ENCODE results near the gene TTLL11.
A peak's percentile ranks its signal among the peaks of the same experiment; 100 is the strongest.
"Not testable (repeated sequence)": the region's sequence is repeated elsewhere in the genome, so short reads cannot be mapped to it uniquely, and the experiment has no call there.

Gene TTLL11

DNA sequence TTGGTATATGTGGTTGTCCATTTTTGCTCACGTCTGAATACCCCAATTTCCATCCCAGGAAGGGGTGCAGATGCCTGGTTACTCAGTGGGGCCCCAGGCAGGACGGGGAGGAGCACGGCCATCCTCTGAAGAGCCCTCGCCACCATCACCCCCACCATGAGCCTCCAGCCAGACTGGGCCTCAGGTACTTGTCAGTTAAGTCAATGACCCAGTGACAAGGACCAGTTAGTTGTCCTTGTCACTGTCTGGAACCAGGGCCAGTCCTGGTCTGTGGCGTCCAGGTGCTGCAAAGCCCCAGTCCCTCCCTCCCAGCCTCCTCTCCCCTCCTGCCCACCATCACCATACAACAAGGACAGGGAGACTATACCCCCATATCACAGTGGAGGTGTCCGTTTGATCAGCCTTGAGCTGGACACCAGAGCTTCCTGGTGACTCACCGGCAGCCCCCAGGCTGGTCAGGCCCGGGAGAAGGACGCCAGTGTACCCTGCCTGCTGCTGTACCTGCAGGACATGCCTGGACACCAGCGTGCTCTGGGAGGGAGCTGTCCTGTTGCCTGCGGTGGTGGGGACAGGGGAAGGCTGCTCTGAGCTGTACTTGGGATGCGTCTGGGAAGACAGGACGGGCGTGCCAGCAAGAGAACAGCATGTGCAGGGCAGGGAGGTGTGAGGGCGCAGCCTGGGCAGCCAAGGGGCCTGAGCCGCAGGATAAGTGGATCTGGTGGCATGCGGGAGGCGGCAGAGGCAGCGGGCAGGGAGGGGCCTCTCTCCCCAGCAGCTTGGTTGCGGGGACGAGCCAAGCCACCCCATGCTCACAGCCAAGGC lies 32.6 kb upstream of the TTLL11 start:
- DNase-seq (ENCODE audit: low read depth): no peak

DNA sequence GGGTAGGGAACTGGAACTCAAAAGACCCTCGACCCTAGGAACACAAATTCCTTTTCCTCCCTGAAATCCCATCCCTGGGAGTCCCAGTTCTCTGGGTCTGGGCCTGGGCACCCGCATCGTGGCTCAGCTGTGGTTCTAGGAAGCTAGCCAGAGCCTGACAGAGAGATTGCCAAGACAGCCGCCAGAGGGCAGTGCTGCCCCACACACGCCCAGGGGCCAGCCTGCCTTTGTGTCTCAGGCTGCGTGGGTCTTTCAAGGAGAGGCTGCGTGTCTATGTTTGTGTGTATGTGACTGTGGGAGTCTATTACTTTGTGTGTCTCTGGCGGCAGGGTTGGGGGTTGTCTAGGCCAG lies 32.0 kb upstream of the TTLL11 start:
- peak; percentile 62 for DNase-seq (ENCODE audit: low read depth)

DNA sequence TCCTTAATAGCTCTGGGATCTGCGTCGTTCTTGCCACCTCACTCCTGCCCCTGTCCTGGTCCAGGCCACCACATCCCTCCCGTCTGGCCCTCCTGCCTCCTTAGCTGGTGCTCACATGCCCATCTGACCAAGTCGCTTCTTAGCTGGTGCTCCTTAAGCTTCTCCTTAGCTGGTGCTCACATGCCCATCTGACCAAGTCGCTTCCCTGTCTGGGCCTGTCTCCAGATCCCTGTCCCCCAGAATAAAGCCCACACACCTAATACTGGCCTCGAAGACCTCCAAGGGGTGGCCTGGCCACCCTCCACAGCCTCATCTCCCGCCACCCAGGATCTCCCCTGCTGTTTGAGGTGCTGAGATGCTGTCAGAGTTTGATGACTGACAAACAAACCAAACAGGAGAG lies 31.4 kb upstream of the TTLL11 start:
- no peak for DNase-seq (ENCODE audit: low read depth)

DNA sequence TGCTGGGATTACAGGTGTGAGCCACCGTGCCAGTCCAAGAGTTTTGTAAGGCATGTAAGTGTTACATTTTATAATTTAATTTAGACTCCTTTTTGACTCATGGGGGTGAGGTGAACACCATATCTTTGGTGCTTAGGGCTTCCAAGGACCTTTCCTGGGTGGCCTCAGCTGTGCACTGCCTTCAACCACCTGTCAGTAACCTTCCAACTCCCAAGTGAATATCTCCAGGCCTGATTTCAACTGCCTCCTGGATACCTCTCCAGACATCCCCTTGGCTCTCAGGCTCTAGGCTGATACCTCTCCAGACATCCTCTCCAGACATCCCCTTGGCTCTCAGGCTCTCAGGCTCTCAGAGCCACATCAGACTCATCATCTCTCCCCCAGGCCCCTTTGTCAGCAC lies 30.9 kb upstream of the TTLL11 start:
- no peak for DNase-seq (ENCODE audit: low read depth)

DNA sequence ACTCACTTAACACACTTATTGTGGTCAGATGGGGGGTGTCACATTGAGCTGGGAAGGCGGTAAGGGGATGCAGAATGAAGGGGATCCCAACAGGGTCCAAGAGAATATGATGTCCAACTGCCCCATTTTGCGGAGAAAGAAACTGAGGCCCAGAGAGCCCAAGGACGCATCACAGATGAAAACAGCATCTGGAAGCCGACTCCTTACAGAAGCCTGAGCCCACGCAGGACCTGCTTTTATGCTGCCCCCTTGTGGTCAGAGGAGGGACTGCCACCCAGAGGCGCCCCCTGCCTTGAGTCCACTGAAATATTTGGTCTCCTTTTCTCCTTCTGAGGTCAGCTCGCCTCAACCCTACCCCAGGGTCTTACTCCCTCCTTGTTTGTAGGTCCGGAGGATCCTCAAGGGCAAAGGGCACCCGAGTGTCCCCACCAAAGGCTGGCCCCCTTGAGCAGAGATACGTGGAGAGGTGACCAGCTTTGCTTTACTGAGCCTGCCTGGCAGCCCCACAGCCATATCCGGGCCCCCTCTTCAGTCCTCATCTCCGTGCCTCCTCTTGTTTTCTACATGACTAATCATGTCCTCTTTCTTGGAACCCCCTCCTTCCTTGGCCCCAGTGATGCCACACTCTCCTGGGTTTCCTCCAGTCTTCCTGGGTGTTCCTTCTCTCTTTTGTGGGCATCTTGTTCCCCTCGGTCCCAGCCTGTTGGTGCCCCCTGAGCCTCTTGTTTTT lies 30.0 kb upstream of the TTLL11 start:
- DNase-seq (ENCODE audit: low read depth): peak; percentile 55

DNA sequence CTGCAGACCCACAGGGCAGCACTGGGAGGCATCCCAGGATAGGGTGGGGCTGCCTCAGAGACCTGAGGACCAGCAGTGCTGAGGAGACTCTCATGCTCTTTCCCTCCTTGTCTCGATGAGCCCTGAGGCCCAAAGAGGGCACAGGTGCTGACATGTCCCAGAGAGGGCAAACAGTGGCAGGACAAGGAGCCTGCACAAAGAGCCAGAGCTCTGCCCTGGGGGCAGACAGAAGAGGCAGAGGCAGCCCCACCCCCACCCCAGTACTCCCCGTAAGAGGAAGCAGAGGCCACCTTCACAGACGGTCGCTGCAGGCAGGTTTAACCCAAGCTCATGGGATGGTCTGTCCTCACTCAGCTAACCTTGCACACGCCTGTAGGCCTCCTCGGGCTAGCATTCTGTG lies 29.4 kb upstream of the TTLL11 start:
- no peak for DNase-seq (ENCODE audit: low read depth)

DNA sequence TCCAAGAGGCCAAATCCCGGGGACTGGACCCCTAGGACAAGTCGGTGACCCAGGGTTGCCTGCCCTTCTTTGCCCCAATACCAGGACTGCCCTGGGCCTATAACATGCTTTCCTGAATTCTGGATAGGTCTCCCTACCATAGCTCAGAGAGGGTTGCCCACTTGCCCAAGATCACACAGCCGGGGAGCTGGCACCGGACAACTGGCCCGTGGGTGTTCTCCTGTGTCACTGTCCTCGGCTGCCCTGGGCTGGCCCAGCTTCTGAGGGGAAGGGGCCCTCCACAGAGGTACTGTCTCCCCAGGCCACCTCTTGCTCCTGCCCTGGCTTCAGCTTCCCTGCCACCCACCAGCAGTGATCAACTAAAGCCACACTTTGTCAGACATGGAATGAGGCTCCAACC lies 28.8 kb upstream of the TTLL11 start:
- DNase-seq (ENCODE audit: low read depth): no peak

DNA sequence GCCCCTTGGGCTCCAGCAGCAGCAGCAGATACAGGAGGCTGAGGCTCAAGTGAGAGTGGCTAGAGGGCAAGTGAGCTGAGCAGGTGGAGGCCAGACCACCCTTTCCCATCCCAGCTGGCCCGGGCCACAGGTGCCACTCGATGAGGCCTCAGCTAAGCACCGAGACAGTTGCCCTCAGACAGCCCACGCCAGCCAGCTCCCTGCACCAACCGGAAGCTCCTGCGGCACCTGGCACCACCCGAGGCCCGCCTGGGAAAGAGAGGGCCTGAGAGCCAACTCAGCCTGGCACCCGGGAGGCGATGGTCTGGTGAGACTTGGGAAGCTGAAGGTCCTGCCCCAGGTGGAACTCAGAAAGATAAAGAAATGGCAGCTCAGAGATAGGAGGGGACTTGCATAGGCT lies 28.3 kb upstream of the TTLL11 start:
- DNase-seq (ENCODE audit: low read depth): no peak

DNA sequence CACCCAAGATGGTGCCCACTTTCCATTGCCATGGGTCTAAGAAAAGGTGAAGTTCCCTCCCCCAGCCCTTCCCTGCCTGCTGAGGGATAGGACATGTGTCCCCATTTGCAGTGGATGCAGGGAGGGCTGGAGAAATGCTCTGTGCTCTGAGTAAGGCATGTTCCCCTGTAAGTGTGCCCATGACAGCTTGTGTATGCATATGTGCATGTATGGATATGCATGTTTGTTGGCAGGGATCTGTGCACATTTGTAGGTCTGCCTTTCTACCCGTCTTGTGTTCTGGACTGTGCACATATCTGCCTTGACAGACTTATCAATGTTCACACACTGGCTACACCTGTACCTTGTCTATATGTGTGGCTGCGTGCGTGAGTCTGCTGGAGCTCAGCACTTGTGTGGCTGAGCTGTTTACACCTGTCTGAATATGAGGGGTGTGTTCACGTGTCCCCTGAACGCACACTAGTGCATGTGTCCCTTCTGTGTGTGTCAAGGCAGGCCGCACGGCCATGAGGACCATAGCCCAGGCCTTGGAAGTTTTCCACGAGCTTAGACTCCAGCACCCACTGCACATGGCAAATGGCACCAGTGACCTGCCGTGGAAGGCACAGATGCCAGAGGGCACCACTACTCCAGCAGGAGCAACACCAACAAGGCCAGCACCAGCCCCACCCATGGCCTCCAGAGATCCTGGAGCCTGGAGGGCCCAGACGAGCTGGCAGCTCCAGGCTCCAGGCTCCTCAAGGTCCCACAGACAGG lies 27.4 kb upstream of the TTLL11 start:
- DNase-seq (ENCODE audit: low read depth): no peak

DNA sequence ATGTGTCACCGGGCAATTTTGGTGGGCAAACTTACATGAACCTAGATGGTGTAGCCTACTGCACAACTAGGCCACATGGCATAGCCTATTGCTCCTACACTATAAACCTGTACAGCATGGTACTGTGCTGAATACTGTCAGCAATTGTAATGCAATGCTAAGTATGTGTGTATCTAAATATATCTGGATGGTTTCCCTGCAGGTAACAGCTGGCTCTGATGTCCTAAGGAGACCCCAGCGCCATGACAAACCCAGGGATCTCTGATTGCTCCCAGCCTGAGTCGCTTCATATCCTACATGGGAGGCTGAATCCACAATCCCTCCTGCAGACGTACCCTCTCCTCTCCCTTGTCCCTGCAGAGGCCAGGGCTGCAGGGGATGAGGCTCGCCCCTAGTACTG lies 26.6 kb upstream of the TTLL11 start:
- no peak for DNase-seq (ENCODE audit: low read depth)

DNA sequence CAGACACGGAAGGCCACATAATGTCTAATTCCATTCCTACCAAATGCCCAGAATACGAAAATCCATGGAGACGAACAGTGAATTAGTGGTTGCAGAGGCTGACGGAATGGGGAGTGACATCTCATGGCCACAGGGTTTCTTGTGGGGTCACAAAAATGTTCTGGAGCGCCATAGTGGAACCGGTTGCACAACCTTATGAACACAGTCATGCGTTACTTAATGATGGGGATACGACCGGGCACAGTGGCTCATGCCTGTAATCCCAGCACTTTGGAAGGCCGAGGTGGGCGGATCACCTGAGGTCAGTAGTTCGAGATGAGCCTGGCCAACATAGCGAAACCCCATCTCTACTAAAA lies 26.0 kb upstream of the TTLL11 start:
- no peak for DNase-seq (ENCODE audit: low read depth)

DNA sequence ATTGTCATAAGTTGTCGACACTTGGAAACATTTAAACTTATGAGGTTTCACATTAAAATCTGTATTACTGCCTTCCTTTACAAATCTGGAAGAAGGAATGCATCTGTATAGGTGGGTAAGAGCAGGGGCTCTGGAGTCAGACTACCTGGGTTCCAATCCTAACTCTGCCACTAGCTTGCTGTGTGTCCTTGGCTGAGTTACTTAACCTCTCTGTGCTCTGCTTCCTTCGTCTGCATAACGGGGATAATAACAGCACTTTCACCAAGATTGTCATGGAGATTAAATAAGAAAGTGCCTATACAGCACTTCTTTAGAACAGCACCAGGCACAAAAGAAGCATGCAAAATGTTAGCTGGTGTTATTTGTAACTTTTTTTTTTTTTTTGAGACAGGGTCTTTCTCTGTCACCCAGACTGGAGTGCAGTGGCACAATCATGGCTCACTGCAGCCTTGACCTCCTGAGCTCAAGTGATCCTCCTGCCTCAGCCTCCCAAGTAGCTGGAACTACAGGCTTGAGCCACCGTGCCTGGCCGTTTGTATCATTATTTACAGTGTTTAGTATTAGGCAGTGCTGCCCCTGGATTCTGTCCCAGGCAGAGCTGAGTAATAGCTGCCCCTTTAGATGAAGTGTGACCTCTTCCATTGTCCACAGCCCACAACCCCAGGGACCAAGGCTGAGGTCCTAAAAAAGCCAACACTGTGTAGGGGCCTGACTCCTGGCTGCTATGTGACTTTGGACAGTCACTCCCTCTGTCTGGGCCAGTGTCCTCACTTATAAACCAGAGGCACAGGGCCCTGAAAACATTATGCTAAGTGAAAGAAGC lies 25.4 kb upstream of the TTLL11 start:
- DNase-seq (ENCODE audit: low read depth): no peak

DNA sequence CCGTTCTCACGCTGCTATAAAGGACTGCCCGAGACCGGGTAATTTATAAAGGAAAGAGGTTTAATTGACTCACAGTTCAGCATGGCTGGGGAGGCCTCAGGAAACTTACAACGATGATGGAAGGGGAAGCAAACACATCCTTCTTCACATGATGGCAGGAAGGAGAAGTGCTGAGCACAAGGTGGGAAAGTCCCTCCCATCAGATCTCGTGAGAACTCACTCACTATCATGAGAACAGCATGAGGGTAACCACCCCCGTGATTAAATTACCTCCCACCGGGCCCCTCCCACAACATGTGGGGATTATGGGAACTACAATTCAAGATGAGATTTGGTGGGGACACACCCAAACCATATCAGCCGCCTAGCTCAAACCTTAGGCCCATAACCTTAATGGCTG lies 24.1 kb upstream of the TTLL11 start:
- not testable (repeated sequence) for DNase-seq (ENCODE audit: low read depth)

DNA sequence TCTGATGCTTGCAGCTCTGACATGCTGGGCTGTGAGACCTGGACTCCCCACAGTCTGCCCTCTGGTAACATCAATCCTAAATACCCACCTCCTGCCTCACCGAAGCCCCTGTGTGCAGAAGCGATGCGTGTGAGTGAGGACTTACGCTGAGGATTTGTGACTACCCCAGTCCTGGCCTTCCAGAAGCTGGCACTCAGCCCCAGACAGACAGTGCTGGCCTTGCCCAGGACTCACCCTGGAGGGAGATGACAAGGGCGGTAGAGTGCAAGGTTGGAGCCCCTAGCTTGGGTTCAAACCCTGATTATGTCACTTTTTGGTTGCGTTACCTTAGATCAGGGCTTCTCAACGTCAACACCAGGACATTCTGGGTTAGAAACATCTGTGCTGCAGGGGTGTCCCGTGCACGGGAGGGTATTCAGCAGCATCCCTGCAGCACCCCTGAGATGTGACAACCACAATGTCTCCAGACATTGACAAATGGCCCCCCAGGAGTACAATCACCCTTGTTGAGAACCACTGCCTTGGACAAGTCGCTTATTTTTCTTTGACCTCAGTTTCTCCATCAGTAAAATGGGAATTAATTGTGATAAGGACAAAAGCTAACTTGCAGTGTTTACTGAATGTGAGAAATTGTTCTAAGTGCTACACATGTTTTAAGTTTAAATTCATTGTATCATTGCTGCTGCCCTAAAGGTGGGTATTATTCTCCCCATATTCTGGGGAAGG lies 23.5 kb upstream of the TTLL11 start:
- DNase-seq (ENCODE audit: low read depth): no peak

DNA sequence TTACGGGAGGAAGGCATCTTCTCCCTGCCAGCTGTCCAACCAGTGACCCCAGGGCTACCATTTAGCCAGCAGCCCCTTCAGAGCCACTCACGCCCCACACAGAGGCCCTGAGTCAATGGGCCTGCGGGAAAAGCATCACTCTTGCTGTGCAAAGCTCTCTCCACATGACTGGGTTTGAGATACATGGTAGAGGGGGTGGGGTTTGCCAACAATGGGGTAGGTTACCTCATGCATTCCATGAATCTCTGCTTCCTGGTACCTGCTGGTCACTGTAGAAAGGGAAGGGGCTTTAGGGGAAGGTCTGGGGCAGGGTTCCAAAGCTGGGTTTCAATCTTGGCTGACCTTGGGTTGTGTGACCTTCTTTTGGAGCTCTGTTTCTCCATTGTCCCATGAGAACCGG lies 22.9 kb upstream of the TTLL11 start:
- DNase-seq (ENCODE audit: low read depth): no peak

DNA sequence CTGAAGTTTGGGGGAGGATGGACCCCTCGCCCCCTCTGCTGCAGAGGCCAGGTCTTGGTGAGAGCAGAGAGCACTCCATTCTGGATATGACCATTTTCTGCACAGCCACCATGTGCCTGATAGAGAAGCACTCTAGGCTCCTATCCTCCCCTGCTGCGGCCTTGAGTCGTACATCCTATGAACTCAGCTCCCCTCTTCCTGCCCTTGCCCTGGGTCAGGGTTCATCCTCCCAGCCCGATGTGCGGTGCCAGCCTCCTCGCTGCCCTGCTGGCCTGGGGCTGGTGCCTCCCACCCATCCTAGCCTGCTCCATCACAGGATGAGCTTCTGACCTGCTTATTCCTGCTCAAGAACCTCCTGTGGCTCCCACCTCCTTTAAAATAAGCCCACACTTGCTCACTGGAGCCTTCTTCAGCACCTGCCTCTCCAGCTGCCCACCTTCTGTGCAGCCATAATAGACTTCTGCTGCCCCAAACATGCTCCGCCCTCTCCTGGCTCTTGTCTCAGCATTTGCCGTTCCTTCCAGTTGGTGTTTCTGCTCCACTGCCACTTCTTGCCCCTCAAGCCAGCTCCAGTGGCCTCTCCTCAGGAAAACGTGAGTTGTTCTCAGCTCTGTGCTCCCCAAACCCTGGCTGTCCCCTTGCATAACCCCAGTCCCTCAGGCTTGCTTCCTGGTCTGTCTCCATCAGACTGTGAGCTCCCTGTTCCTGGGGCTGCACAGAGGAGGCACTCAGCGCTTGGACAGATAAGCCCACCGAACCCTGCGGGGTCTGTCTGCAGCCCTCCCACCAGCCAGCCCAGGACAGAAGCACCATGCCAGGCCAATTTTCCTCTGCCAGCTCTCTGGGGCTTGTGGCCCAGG lies 22.3 kb upstream of the TTLL11 start:
- DNase-seq (ENCODE audit: low read depth): no peak

DNA sequence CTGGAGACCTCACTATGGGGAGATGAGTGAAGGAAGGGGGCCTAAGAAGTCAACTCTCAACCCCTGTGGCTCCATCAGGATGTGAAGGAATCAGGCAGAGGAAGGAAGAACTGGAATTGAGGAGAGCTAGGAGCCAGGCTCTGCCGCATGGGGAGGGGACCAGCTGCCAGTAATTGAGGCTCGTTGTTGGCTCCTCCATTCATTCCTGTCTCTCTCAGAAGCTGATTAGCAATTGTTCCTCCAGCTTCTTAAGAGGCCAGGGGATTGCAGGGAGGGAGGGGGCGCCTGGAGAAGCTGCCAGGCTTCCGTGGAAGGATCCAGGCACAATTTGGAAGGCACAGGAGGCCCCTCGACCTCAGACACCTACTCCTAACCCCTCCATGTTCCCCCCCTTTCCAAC lies 20.5 kb upstream of the TTLL11 start:
- no peak for DNase-seq (ENCODE audit: low read depth)

DNA sequence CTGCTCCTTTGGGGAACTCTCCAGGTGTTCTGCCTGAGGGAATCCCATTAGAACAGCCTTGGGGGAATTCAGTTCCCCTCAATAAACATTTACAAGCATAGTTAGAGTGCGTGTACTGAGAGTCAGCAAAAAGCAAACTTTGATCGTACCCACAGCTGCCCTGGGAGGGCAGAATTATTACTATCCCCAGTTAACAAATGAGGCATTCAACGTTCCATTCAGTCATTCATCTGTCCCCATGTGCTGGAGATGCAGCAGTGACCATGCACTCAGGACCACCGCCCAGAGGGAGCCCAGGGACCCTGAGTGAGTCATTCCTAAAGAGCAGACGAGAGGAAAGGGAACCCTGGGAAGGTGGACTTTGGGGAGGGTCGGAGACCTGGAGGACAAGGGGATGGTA lies 19.1 kb upstream of the TTLL11 start:
- no peak for DNase-seq (ENCODE audit: low read depth)

DNA sequence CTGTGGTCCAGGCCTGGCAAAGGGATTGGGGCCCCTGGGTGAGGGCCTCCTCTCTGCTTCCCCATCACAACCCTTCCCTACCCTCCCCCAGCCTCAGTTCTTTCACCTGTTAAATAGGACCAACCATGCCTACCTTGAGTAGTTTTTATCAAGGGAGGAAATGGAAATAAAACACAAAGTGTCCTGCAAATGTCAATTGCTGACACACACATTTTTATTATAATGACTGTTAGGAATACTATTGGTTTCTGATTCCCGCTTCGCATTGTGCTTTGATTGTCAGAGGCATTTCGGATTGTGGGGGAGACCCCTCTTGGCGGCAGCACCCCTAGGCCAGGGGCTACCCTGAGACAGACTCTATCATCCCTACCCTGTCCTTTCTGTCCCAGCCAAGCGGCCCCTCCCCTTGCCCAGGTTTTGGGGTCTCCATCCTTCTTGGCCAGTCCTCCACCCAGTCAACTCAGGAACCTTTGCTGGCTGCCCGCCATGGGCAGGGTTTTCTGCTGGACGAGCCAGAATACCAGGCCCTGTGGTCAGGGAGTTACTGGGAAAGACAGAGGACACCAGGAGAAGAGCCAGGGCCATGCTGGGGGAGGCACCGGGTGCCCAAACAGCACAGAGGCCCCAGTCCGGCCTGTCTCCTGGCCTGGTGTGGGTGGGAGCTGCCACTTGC lies 18.4 kb upstream of the TTLL11 start:
- DNase-seq (ENCODE audit: low read depth): no peak
